Measurements from ENCODE around the gene CASTOR2.

The CASTOR2 gene

GRCh38 chr7:75040512-75040911 lies 76.0 kb downstream of the CASTOR2 start:
- H3K36me3 ChIP-seq (ENCODE audit: control insufficient read depth, insufficient read depth, low read length) = peaks cover 14% of the 10 kb centered on the region

GRCh38 chr7:75042286-75042685 lies 77.8 kb downstream of the CASTOR2 start:
- Histone ChIP-seq H3K36me3 (ENCODE audit: control insufficient read depth, insufficient read depth, low read length) (peaks cover 14% of the 10 kb centered on the region), H3K4me1 (ENCODE audit: control insufficient read depth, insufficient read depth, low read length) (no peaks in the 10 kb centered on the region), H3K9ac (ENCODE audit: low read depth, low read length) (no peak overlapping the region)

More at GRCh38 chr7:75040512-75040911, 76.0 kb downstream of the CASTOR2 start:
- Histone ChIP-seq H3K9me3 (ENCODE audit: control insufficient read depth, insufficient read depth, low read length) (no peaks in the 10 kb centered on the region), H3K27me3 (ENCODE audit: control insufficient read depth, insufficient read depth, low read length) (no peaks in the 10 kb centered on the region), H3K9ac (ENCODE audit: low read depth, low read length) (no peak overlapping the region), H3K4me1 (ENCODE audit: control insufficient read depth, insufficient read depth, low read length) (no peaks in the 10 kb centered on the region), H3K4me3 (ENCODE audit: low read depth, low read length) (no peak overlapping the region)

GRCh38 chr7:75042831-75043703 lies 78.6 kb downstream of the CASTOR2 start:
- H3K4me1 ChIP-seq (ENCODE audit: control insufficient read depth, insufficient read depth, low read length) = no peaks in the 10 kb centered on the region
- no peaks in the 10 kb centered on the region for H3K27me3 ChIP-seq (ENCODE audit: control insufficient read depth, insufficient read depth, low read length)
- H3K9ac ChIP-seq (ENCODE audit: low read depth, low read length) = no peak overlapping the region
- H3K36me3 ChIP-seq (ENCODE audit: control insufficient read depth, insufficient read depth, low read length) = peaks cover 14% of the 10 kb centered on the region
- H3K9me3 ChIP-seq (ENCODE audit: control insufficient read depth, insufficient read depth, low read length) = no peaks in the 10 kb centered on the region
- H3K4me3 ChIP-seq (ENCODE audit: low read depth, low read length) = no peak overlapping the region

More at GRCh38 chr7:75042286-75042685, 77.8 kb downstream of the CASTOR2 start:
- no peaks in the 10 kb centered on the region for H3K9me3 ChIP-seq (ENCODE audit: control insufficient read depth, insufficient read depth, low read length)
- H3K4me3 ChIP-seq (ENCODE audit: low read depth, low read length) = no peak overlapping the region
- no peaks in the 10 kb centered on the region for H3K27me3 ChIP-seq (ENCODE audit: control insufficient read depth, insufficient read depth, low read length)

- no peaks in the 10 kb centered on the region for H3K27me3 ChIP-seq (ENCODE audit: control insufficient read depth, insufficient read depth, low read length)
- H3K9me3 ChIP-seq (ENCODE audit: control insufficient read depth, insufficient read depth, low read length) = no peaks in the 10 kb centered on the region
- H3K36me3 ChIP-seq (ENCODE audit: control insufficient read depth, insufficient read depth, low read length) = peaks cover 29% of the 10 kb centered on the region
- no peak overlapping the region for H3K9ac ChIP-seq (ENCODE audit: low read depth, low read length)
- H3K4me3 ChIP-seq (ENCODE audit: low read depth, low read length) = no peak overlapping the region
- H3K4me1 ChIP-seq (ENCODE audit: control insufficient read depth, insufficient read depth, low read length) = no peaks in the 10 kb centered on the region
Observed at GRCh38 chr7:75045881-75046280, 81.4 kb downstream of the CASTOR2 start.

- Histone ChIP-seq H3K36me3 (ENCODE audit: control insufficient read depth, insufficient read depth, low read length) (peaks cover 31% of the 10 kb centered on the region), H3K27me3 (ENCODE audit: control insufficient read depth, insufficient read depth, low read length) (no peaks in the 10 kb centered on the region), H3K4me3 (ENCODE audit: low read depth, low read length) (no peak overlapping the region), H3K4me1 (ENCODE audit: control insufficient read depth, insufficient read depth, low read length) (no peaks in the 10 kb centered on the region), H3K9me3 (ENCODE audit: control insufficient read depth, insufficient read depth, low read length) (no peaks in the 10 kb centered on the region), H3K9ac (ENCODE audit: low read depth, low read length) (no peak overlapping the region)
Observed at GRCh38 chr7:75048435-75049379, 84.2 kb downstream of the CASTOR2 start.

- peaks cover 38% of the 10 kb centered on the region for H3K36me3 ChIP-seq (ENCODE audit: control insufficient read depth, insufficient read depth, low read length)
- no peak overlapping the region for H3K9ac ChIP-seq (ENCODE audit: low read depth, low read length)
- H3K4me1 ChIP-seq (ENCODE audit: control insufficient read depth, insufficient read depth, low read length) = no peaks in the 10 kb centered on the region
- H3K27me3 ChIP-seq (ENCODE audit: control insufficient read depth, insufficient read depth, low read length) = no peaks in the 10 kb centered on the region
- H3K4me3 ChIP-seq (ENCODE audit: low read depth, low read length) = no peak overlapping the region
- no peaks in the 10 kb centered on the region for H3K9me3 ChIP-seq (ENCODE audit: control insufficient read depth, insufficient read depth, low read length)
Observed at GRCh38 chr7:75049817-75050216, 85.3 kb downstream of the CASTOR2 start.

GRCh38 chr7:75050501-75050900 lies 86.0 kb downstream of the CASTOR2 start:
- Histone ChIP-seq H3K4me1 (ENCODE audit: control insufficient read depth, insufficient read depth, low read length) (no peaks in the 10 kb centered on the region), H3K9ac (ENCODE audit: low read depth, low read length) (no peak overlapping the region), H3K36me3 (ENCODE audit: control insufficient read depth, insufficient read depth, low read length) (peaks cover 39% of the 10 kb centered on the region)

GRCh38 chr7:75054744-75055143 lies 90.2 kb downstream of the CASTOR2 start:
- Histone ChIP-seq H3K36me3 (ENCODE audit: control insufficient read depth, insufficient read depth, low read length) (peaks cover 35% of the 10 kb centered on the region), H3K9ac (ENCODE audit: low read depth, low read length) (no peak overlapping the region), H3K4me1 (ENCODE audit: control insufficient read depth, insufficient read depth, low read length) (no peaks in the 10 kb centered on the region), H3K27me3 (ENCODE audit: control insufficient read depth, insufficient read depth, low read length) (no peaks in the 10 kb centered on the region), H3K4me3 (ENCODE audit: low read depth, low read length) (no peak overlapping the region), H3K9me3 (ENCODE audit: control insufficient read depth, insufficient read depth, low read length) (no peaks in the 10 kb centered on the region)

More at GRCh38 chr7:75050501-75050900, 86.0 kb downstream of the CASTOR2 start:
- no peak overlapping the region for H3K4me3 ChIP-seq (ENCODE audit: low read depth, low read length)
- no peaks in the 10 kb centered on the region for H3K9me3 ChIP-seq (ENCODE audit: control insufficient read depth, insufficient read depth, low read length)
- no peaks in the 10 kb centered on the region for H3K27me3 ChIP-seq (ENCODE audit: control insufficient read depth, insufficient read depth, low read length)

GRCh38 chr7:75055155-75055554 lies 90.7 kb downstream of the CASTOR2 start:
- Histone ChIP-seq H3K27me3 (ENCODE audit: control insufficient read depth, insufficient read depth, low read length) (no peaks in the 10 kb centered on the region), H3K36me3 (ENCODE audit: control insufficient read depth, insufficient read depth, low read length) (peaks cover 36% of the 10 kb centered on the region), H3K4me3 (ENCODE audit: low read depth, low read length) (no peak overlapping the region), H3K9me3 (ENCODE audit: control insufficient read depth, insufficient read depth, low read length) (no peaks in the 10 kb centered on the region), H3K4me1 (ENCODE audit: control insufficient read depth, insufficient read depth, low read length) (no peaks in the 10 kb centered on the region), H3K9ac (ENCODE audit: low read depth, low read length) (no peak overlapping the region)

GRCh38 chr7:75055830-75056772 lies 91.6 kb downstream of the CASTOR2 start:
- Histone ChIP-seq H3K9ac (ENCODE audit: low read depth, low read length) (no peak overlapping the region), H3K4me1 (ENCODE audit: control insufficient read depth, insufficient read depth, low read length) (no peaks in the 10 kb centered on the region), H3K36me3 (ENCODE audit: control insufficient read depth, insufficient read depth, low read length) (peaks cover 41% of the 10 kb centered on the region), H3K27me3 (ENCODE audit: control insufficient read depth, insufficient read depth, low read length) (no peaks in the 10 kb centered on the region), H3K4me3 (ENCODE audit: low read depth, low read length) (no peak overlapping the region), H3K9me3 (ENCODE audit: control insufficient read depth, insufficient read depth, low read length) (no peaks in the 10 kb centered on the region)

GRCh38 chr7:75058406-75058805 lies 93.9 kb downstream of the CASTOR2 start:
- Histone ChIP-seq H3K9ac (ENCODE audit: low read depth, low read length) (no peak overlapping the region), H3K9me3 (ENCODE audit: control insufficient read depth, insufficient read depth, low read length) (no peaks in the 10 kb centered on the region), H3K4me3 (ENCODE audit: low read depth, low read length) (no peak overlapping the region), H3K27me3 (ENCODE audit: control insufficient read depth, insufficient read depth, low read length) (no peaks in the 10 kb centered on the region), H3K4me1 (ENCODE audit: control insufficient read depth, insufficient read depth, low read length) (no peaks in the 10 kb centered on the region), H3K36me3 (ENCODE audit: control insufficient read depth, insufficient read depth, low read length) (peaks cover 39% of the 10 kb centered on the region)
